CD4-positive, alpha-beta T cell treated with Interferon gamma for 1 hour (primary cell): ENCODE results near the gene EEF1AKMT2.

Source experiments
- DNase-seq: peaks from one replicate; pipeline ENCODE4 v3.0.0-alpha.2; 2020

Gene EEF1AKMT2

GRCh38 chr10:124736491-124737136 lies 55.1 kb downstream of the EEF1AKMT2 start:
- DNase-seq = no peak

GRCh38 chr10:124735491-124736286 lies 56.0 kb downstream of the EEF1AKMT2 start:
- no peak for DNase-seq

GRCh38 chr10:124734311-124735166 lies 57.1 kb downstream of the EEF1AKMT2 start:
- no peak for DNase-seq

- DNase-seq = no peak
Measured at GRCh38 chr10:124733571-124734245, 58.0 kb downstream of the EEF1AKMT2 start.

GRCh38 chr10:124732931-124733570 lies 58.6 kb downstream of the EEF1AKMT2 start:
- DNase-seq = no peak

GRCh38 chr10:124731551-124731950 lies 60.1 kb downstream of the EEF1AKMT2 start:
- DNase-seq = no peak

GRCh38 chr10:124730790-124731189 lies 60.9 kb downstream of the EEF1AKMT2 start:
- no peak for DNase-seq

GRCh38 chr10:124728830-124729661 lies 62.6 kb downstream of the EEF1AKMT2 start:
- no peak for DNase-seq

GRCh38 chr10:124728071-124728829 lies 63.4 kb downstream of the EEF1AKMT2 start:
- DNase-seq = no peak

- DNase-seq = no peak
Measured at GRCh38 chr10:124727361-124727960, 64.2 kb downstream of the EEF1AKMT2 start.

GRCh38 chr10:124725791-124726190 lies 65.9 kb downstream of the EEF1AKMT2 start:
- no peak for DNase-seq

- DNase-seq = no peak
Measured at GRCh38 chr10:124725171-124725631, 66.5 kb downstream of the EEF1AKMT2 start.

GRCh38 chr10:124724279-124725027 lies 67.2 kb downstream of the EEF1AKMT2 start:
- DNase-seq = no peak

GRCh38 chr10:124723826-124724225 lies 67.9 kb downstream of the EEF1AKMT2 start:
- DNase-seq = no peak

GRCh38 chr10:124722798-124723783 lies 68.6 kb downstream of the EEF1AKMT2 start:
- peak; percentile 53 for DNase-seq

GRCh38 chr10:124721330-124722045 lies 70.2 kb downstream of the EEF1AKMT2 start:
- DNase-seq = peak; percentile 33

GRCh38 chr10:124719213-124719851 lies 72.4 kb downstream of the EEF1AKMT2 start:
- DNase-seq = peak; percentile 76
